Stimulated activated CD8-positive, alpha-beta memory T cell treated with anti-CD3 and anti-CD28 coated beads, Interleukin-4, amount 100 ng/mL, for 4 hours (primary cell): ENCODE measurements around the gene TRPC1.

Experiments
- DNase-seq, 2 donors: peaks; one replicate each; pipeline ENCODE4 v3.0.0-alpha.2; 2020; ENCODE audit warnings: low read depth in 2 of 2, low spot score in 1 of 2

The TRPC1 gene

DNA sequence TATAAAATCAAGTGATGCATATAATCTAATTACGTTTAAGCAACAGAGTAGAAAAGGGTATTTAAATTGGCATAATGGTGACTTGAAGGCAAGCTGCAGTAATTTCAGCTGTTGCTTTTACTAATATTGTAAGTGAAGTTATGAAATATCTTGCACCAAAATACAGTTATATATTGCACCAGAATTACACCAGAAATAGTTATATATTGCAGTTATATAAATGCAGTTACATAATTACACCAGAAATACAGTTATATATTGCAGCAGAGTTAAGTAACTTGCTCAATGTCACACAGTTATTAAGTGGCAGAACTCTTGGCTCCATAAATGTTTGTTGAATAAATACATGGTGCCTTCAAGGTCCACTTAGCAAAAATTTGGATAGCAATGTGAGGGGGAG is 113.7 kb downstream of the TRPC1 start:
- DNase-seq: no peak

DNA sequence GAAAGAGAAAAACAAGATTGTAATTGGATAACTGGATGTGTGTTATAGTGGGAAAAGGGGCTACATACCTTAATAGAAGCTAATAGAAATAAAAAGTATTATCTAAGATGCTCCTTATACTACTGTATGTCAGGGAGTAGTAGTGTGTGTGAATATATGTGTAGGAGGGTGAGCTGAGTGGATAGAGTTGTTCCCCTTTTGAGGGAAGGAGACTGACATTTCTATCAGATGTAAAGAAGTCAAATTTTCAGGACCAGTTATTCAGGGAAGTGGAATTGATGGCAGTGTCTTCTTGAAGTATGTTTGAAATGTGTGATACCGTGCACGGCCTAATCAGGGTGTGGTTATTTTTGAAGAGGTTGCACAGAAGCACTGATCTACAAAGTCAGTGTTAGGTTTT is 116.0 kb downstream of the TRPC1 start:
- no peak for DNase-seq

DNA sequence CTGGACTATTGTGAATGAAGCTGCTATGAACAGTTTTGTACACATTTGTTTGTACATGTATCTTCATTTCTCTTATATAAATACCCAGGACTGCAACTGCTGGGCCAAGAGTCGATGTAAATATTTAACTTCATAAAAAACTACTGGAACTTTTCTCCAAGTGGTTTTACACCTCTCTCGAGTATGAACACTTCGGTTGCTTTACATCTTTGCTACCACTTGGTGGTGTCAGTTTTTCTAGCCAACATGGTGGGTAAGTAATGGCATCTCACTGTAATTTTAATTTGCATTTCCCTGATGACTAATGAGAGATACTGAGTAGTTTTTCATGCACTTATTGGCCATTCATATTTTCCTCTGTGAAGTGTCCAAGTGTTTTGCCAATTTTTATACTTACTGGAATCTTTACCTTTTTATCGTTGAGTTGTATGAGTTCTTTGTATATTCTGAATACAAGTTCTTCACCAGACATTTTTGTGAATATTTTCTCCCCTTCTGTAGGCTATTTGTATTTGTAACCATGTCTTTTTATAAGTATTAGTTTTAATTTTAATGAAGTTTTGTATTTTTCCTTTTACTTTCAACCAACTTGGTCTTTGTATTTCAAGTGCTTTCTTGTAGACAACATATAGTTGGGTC is 120.6 kb downstream of the TRPC1 start:
- DNase-seq: no peak

DNA sequence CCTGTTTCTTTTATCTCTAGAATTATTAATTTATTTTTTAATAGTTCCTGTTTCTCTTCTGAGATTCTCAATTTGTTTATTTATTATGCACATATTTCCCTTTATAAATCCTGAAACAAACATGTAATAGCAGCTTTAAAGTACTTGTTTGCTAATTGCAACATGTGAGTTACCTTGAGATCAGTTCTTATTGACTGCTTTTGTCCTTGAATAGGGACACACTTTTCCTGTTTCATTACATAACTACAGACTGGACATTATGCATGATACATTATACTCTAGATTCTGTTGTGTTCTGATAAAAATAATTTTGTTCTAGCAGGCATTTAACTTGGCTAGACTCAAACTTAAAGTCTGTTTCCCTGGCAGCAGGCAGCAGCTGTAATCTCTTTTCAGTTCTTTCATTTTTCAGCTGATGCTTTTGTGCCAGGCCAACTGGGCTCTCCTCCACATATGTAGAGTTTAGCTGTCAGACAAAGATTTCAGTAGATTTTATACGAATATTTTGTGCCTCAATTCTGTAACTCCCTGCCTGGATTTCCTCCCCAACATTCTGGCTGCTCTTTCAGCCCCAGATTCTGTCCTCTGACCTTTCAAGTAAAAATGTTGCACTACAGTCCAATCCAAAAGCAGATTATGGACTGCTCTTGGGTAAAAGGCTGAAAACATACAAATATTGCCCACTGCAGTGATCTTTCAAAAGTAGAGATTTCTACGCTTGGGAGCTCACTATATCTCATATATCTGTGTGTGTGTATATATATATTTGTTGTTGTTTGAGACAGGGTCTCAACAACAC is 123.1 kb downstream of the TRPC1 start:
- DNase-seq: no peak

DNA sequence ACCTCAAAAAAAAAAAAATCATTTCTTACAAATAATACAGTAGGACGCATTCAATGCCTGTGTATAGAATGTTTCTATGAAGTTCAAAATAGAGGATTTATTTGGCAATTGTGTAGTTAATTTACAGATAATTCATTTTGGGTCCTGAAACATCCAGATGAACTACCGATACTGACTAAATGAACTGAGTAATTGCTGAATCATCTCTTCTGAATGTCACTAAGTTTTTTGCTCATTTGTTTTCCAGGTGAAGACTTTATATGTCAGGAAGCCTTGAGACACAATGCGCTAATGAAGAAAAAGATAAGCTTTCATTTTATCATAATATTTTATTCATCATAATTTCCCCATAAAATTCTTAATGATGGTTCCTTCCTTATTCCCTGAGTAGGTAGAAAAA is 125.3 kb downstream of the TRPC1 start:
- DNase-seq: no peak

DNA sequence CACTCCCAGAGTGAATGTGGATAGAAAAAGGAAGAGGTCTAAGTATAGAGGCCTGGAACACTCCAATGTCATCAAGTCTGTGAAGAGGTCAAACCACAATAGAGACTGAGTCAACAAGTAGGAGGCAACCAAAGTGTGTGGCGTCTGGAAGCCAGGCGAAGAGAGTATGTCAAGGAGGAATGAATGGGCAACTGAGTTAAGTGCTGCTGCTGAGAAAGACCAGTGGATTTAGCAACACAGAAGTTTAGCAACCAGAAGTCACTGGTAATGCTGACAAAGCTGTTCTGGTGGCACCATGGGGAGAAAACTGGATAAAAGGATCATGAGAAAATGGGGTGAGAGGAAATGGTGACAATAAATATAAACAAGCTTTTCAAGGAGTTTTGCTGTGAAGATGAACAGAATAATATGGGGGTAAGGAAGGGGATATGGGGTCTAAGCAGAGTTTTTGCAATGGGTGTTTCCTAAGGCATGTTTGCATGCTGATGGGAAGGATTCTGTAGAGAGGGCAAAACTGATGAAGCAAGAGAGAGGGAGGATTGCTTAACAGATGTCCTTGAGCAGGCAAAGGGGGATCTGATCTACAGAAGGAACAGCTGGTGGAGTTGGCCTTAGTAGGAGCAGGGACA is 126.7 kb downstream of the TRPC1 start:
- DNase-seq: no peak

DNA sequence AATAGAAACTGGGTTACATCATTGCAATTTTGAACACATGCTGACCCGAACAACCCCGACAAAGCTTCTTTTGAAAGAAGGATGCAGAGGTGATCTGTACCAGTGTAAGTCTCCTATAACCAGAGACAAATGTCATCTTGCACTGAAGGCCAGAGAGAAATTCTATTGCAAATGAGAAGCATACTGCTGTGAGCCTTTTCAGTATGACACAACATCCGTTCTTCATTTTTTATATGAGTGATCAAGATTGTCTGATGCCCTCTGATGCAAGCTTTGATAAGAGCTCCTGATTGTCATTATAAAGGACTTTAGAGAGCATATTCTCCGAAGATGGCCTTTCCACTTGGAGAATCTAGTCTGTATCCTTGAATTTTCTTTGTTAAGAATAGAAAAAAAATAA is 128.2 kb downstream of the TRPC1 start:
- no peak for DNase-seq

DNA sequence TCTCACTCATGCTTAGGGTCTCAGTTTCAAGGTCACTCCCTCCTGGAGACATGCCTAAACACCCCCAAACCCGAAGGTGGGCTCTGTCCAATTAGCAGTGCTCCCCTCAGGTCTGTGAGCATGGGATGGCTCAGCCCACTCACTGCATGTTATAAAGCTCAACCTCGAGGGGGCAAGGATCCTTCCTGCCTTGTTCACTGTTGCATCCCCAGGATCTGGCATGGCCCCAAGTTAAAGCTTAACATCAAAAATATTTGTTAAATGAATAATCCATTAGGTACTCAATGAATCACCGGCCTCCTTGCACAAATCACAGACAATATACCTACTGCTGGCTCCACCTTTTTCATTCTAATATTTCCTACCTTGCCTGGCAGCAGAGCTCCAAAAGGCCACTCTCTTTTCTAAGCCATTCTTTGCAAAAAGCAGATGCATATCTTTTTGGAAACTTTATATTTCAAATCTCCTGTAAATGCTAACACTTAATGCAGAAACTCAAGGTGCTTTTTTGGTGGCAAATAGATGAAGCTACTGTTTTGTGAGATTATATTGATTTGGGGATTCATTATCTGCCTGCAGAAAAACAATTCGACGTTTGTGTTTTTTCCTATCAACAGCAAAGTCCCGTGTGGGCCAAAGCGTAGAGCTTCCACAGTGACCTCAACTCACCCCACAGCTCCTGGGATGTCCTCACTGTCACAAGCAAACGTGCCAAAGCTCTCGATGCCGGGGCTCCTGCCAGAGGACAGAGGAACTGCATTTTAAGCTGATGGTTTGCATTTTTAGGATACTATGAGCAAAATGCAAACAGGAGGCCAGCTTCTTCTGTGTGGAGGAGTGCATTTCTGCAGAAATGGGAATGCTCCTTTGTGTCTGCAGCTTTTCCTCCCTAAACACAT is 129.7 kb downstream of the TRPC1 start:
- no peak for DNase-seq

DNA sequence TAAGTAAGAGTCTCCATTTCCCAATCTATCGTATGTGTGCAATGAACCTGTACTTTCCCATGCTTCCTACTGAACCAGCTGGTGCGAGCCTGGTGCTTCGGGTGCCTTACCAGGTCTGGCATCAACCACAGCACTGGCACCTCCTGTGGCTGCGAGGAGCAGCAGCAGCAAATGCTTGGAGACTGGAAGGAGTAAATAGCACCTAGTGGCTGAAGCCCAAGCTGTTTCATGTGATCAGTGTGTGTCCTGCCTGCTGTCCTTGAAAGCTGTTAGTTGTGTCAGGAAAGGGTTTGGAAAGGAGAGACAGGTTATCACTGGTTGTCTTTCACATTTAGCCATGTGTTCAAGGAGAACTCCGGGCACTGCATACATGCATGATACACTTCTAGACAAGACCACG is 133.2 kb downstream of the TRPC1 start:
- DNase-seq: no peak
